Measurements from ENCODE around the gene NELL2. TPM values are rescaled to one million over a fixed set of nuclear protein-coding genes. Genes with fewer than 3 reads are reported as not detected.

NELL2 gene
- polyA plus RNA-seq, 2 of the 4 experiments (the other 2 are of a cell fraction): 0.16 TPM; not detected in 1

DNA sequence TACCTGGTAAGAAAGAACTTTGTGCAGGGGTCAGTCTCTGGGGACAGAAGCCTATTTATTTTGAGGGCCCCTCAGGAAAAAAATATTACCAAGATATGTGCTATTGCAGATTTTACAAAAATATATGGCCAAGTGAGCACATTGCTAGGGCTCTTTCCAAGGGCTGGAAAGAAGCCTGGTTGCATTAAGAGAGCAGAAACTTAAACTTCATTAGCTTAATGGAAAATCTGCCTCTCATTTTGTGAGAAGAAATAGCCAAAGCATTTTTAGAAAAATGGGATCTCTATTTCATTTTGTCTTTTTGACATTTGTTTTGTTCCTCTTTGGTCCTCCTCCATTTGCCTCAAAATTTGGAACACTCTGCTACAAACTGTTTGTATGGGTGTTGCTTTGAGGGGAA lies 283.5 kb downstream of the NELL2 start:
- ChIA-PET CTCF (no interaction called here), POLR2A (no interaction called here)
- no peak for FAIRE-seq

DNA sequence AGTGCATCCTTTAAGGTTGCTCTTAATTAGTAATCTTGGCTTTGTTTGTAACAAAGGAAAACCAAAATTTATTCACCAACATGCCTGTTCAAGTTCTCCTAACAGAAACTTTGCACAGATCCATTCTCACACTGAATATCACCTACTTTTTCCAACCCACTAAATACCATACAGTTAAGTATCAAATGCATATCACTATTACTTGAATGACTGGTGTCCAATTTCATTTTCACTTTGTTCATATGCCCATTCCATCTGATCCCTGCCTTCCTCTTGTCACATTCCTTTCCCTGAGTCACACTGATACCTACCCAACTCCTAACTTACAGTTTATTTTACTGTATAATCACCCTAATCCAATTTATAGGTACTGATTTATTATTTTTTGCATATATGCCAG lies 286.4 kb downstream of the NELL2 start:
- H3K4me3 ChIP-seq: no peak overlapping the region
- FAIRE-seq (no peak), ATAC-seq (no peak), DNase-seq (ENCODE audit: low read depth in 1 of 2, low spot score in 1 of 2) (no peak)
- H3K4me1 ChIP-seq: no peaks in the 10 kb centered on the region
- ChIA-PET CTCF (no interaction called here), POLR2A (no interaction called here)
- H3K4me2 ChIP-seq: no peak overlapping the region
- H3K9me3 ChIP-seq: no peaks in the 10 kb centered on the region
- H3K27ac ChIP-seq: no peak overlapping the region
- TF ChIP-seq FOSL2 (IDR thresholded peaks at IDR 0.05) (no peak), FOSL2 (CRISPR knock-in tag; IDR thresholded peaks at IDR 0.05) (no peak), EP300 (IDR thresholded peaks at IDR 0.05) (no peak), TP53 (CRISPR knock-in tag; IDR thresholded peaks at IDR 0.05) (no peak), ZNF302 (CRISPR knock-in tag; IDR thresholded peaks at IDR 0.05) (no peak)

More for the DNA sequence above, 283.5 kb downstream of the NELL2 start:
- H3K4me2 ChIP-seq: no peak overlapping the region
- DNase-seq (ENCODE audit: low read depth in 1 of 2, low spot score in 1 of 2) (no peak), ATAC-seq (no peak)
- no peak overlapping the region for H3K27ac ChIP-seq
- H3K4me3 ChIP-seq: no peak overlapping the region
- H3K9me3 ChIP-seq: no peaks in the 10 kb centered on the region
- TF ChIP-seq GATA3 (IDR thresholded peaks at IDR 0.05; ENCODE audit: borderline replicate concordance) (no peak), RCOR1 (IDR thresholded peaks at IDR 0.05; ENCODE audit: low read depth, low read length) (no peak), MAFK (IDR thresholded peaks at IDR 0.05; ENCODE audit: partially characterized antibody) (no peak), HEYL (CRISPR knock-in tag; IDR thresholded peaks at IDR 0.05) (no peak), TP53 (CRISPR knock-in tag; IDR thresholded peaks at IDR 0.05) (no peak), RARB (CRISPR knock-in tag; IDR thresholded peaks at IDR 0.05) (no peak), ZFP36 (IDR thresholded peaks at IDR 0.05; ENCODE audit: borderline replicate concordance, partially characterized antibody) (no peak), KDM5A (IDR thresholded peaks at IDR 0.05) (no peak), FOSB (CRISPR knock-in tag; IDR thresholded peaks at IDR 0.05) (no peak), RNF2 (IDR thresholded peaks at IDR 0.05; ENCODE audit: borderline replicate concordance, low read depth) (no peak)
- TF ChIP-seq, protein P1, sequence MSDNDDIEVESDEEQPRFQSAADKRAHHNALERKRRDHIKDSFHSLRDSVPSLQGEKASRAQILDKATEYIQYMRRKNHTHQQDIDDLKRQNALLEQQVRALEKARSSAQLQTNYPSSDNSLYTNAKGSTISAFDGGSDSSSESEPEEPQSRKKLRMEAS (IDR thresholded peaks at IDR 0.05): no peak
- TF ChIP-seq, protein P2, sequence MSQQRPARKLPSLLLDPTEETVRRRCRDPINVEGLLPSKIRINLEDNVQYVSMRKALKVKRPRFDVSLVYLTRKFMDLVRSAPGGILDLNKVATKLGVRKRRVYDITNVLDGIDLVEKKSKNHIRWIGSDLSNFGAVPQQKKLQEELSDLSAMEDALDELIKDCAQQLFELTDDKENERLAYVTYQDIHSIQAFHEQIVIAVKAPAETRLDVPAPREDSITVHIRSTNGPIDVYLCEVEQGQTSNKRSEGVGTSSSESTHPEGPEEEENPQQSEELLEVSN (IDR thresholded peaks at IDR 0.05; ENCODE audit: borderline replicate concordance, low read depth): no peak
- TF ChIP-seq, protein P3, sequence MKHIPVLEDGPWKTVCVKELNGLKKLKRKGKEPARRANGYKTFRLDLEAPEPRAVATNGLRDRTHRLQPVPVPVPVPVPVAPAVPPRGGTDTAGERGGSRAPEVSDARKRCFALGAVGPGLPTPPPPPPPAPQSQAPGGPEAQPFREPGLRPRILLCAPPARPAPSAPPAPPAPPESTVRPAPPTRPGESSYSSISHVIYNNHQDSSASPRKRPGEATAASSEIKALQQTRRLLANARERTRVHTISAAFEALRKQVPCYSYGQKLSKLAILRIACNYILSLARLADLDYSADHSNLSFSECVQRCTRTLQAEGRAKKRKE (CRISPR knock-in tag; IDR thresholded peaks at IDR 0.05; ENCODE audit: low read depth): no peak
- no peaks in the 10 kb centered on the region for H3K4me1 ChIP-seq

DNA sequence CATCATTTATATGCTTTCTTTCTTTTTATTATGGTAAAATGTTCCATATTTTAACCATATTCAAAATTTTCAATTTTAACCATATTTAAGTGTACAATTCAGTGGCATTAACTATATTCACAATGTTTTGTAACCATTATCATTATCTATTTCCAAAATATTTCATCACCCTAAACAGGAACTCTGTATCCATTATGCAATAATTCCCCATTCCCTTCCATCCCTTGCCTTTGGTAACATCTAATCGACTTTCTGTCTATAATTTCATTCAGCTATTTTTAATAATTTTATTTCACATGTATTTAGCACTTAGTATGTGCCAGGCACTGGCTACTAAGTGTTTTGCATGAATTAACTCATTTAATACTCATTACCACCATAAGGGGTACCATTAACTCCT lies 287.5 kb downstream of the NELL2 start:
- H3K27ac ChIP-seq: no peak overlapping the region
- DNase-seq (ENCODE audit: low read depth in 1 of 2, low spot score in 1 of 2) (no peak), FAIRE-seq (no peak), ATAC-seq (no peak)
- H3K4me2 ChIP-seq: no peak overlapping the region
- no peak overlapping the region for H3K4me3 ChIP-seq
- no peaks in the 10 kb centered on the region for H3K9me3 ChIP-seq
- CTCF ChIA-PET: no interaction called here
- WGBS (ENCODE audit: missing lambda C conversion rate): 0% methylated on average over 1 of the region's 1 CpG
- H3K4me1 ChIP-seq: no peaks in the 10 kb centered on the region
- POLR2A ChIA-PET: no interaction called here
- TF ChIP-seq NR3C1 (IDR thresholded peaks at IDR 0.05): no peak
- no peak for TF ChIP-seq ZFP36 (IDR thresholded peaks at IDR 0.05; ENCODE audit: borderline replicate concordance, partially characterized antibody)
- TF ChIP-seq, protein P4, sequence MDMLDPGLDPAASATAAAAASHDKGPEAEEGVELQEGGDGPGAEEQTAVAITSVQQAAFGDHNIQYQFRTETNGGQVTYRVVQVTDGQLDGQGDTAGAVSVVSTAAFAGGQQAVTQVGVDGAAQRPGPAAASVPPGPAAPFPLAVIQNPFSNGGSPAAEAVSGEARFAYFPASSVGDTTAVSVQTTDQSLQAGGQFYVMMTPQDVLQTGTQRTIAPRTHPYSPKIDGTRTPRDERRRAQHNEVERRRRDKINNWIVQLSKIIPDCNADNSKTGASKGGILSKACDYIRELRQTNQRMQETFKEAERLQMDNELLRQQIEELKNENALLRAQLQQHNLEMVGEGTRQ (IDR thresholded peaks at IDR 0.05): no peak
- TF ChIP-seq ZSCAN20 (CRISPR knock-in tag; IDR thresholded peaks at IDR 0.05): no peak
- TF ChIP-seq RNF2 (IDR thresholded peaks at IDR 0.05; ENCODE audit: borderline replicate concordance, low read depth): no peak
- TF ChIP-seq, protein P5, sequence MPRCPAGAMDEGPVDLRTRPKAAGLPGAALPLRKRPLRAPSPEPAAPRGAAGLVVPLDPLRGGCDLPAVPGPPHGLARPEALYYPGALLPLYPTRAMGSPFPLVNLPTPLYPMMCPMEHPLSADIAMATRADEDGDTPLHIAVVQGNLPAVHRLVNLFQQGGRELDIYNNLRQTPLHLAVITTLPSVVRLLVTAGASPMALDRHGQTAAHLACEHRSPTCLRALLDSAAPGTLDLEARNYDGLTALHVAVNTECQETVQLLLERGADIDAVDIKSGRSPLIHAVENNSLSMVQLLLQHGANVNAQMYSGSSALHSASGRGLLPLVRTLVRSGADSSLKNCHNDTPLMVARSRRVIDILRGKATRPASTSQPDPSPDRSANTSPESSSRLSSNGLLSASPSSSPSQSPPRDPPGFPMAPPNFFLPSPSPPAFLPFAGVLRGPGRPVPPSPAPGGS (IDR thresholded peaks at IDR 0.05): no peak
- TF ChIP-seq HOXB13 (CRISPR knock-in tag; IDR thresholded peaks at IDR 0.05; ENCODE audit: low read depth): no peak
- TF ChIP-seq BHLHE40 (IDR thresholded peaks at IDR 0.05; ENCODE audit: low read depth, low read length): no peak
- TF ChIP-seq KDM1A (IDR thresholded peaks at IDR 0.05; ENCODE audit: low read depth): no peak
- TF ChIP-seq TP53 (CRISPR knock-in tag; IDR thresholded peaks at IDR 0.05): no peak
- TF ChIP-seq POLR2AphosphoS2 (conservative IDR thresholded peaks at IDR 0.05; ENCODE audit: low read length): no peak
- TF ChIP-seq JUNB (IDR thresholded peaks at IDR 0.05): no peak
- TF ChIP-seq ZNF302 (CRISPR knock-in tag; IDR thresholded peaks at IDR 0.05): no peak
- no peak for TF ChIP-seq SMC3 (IDR thresholded peaks at IDR 0.05)
- TF ChIP-seq FOXS1 (CRISPR knock-in tag; IDR thresholded peaks at IDR 0.05): no peak
- TF ChIP-seq MAFK (IDR thresholded peaks at IDR 0.05; ENCODE audit: partially characterized antibody): no peak

Measured in A549 (cell line).